Measurements from ENCODE around the gene UGT1A10.

The UGT1A10 gene

DNA sequence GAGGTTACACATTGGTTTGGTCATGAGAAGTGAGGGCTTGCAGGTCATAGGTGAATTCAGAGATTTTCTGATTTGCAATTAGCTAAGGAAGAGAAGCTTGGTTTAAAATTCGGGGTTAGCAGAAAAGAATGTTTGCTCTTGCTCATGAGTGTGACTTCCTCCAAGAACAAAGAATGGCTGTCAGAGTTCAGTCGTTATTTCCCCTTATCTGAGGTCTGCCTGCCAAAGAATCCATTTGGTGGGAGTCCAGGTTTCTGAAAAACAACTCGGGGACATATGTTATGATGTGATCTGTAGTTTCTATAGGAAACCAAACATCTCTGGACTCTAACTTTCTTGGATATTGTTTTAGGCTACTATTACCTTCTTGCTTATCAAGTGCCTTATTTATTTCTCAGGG, 53.3 kb downstream of the UGT1A10 start:
- no peak overlapping the region for H3K4me3 ChIP-seq (ENCODE audit: low read depth, low read length)
- TF ChIP-seq, protein P1, sequence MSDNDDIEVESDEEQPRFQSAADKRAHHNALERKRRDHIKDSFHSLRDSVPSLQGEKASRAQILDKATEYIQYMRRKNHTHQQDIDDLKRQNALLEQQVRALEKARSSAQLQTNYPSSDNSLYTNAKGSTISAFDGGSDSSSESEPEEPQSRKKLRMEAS (IDR thresholded peaks at IDR 0.05; ENCODE audit: low read depth, low read length), result no peak
- no peak for TF ChIP-seq POLR2A (IDR thresholded peaks at IDR 0.05; ENCODE audit: extremely low read depth, insufficient read length)
- TF ChIP-seq, protein P2, sequence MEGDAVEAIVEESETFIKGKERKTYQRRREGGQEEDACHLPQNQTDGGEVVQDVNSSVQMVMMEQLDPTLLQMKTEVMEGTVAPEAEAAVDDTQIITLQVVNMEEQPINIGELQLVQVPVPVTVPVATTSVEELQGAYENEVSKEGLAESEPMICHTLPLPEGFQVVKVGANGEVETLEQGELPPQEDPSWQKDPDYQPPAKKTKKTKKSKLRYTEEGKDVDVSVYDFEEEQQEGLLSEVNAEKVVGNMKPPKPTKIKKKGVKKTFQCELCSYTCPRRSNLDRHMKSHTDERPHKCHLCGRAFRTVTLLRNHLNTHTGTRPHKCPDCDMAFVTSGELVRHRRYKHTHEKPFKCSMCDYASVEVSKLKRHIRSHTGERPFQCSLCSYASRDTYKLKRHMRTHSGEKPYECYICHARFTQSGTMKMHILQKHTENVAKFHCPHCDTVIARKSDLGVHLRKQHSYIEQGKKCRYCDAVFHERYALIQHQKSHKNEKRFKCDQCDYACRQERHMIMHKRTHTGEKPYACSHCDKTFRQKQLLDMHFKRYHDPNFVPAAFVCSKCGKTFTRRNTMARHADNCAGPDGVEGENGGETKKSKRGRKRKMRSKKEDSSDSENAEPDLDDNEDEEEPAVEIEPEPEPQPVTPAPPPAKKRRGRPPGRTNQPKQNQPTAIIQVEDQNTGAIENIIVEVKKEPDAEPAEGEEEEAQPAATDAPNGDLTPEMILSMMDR (IDR thresholded peaks at IDR 0.05; ENCODE audit: low read depth, low read length), result no peak
- no peak for TF ChIP-seq MYC (IDR thresholded peaks at IDR 0.05; ENCODE audit: low read depth, low read length)
- DNase-seq (ENCODE audit: low read depth), result no peak

DNA sequence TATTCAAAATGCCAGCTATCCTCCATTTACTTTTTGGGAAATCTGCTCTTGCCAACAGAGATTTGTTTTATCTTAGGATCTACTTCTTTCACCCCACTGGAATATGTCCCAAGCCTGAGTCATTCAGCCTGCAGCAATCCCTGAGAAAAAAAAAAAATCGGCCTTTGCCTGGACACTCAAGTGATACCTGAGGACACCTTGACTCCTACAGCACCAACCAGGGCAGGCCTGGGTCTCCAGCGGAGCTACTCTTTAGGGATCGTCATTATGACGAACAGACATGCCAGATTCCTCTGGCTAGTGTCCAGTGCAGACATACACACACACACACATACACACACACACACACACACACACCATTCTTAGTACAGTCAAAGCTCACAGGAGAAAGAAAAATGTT, 54.2 kb downstream of the UGT1A10 start:
- DNase-seq (ENCODE audit: low read depth), result no peak
- no peak overlapping the region for H3K4me3 ChIP-seq (ENCODE audit: low read depth, low read length)
- TF ChIP-seq, protein P1 (IDR thresholded peaks at IDR 0.05; ENCODE audit: low read depth, low read length), result no peak
- TF ChIP-seq MYC (IDR thresholded peaks at IDR 0.05; ENCODE audit: low read depth, low read length) (no peak), POLR2A (IDR thresholded peaks at IDR 0.05; ENCODE audit: extremely low read depth, insufficient read length) (no peak)
- TF ChIP-seq, protein P2 (IDR thresholded peaks at IDR 0.05; ENCODE audit: low read depth, low read length), result no peak

DNA sequence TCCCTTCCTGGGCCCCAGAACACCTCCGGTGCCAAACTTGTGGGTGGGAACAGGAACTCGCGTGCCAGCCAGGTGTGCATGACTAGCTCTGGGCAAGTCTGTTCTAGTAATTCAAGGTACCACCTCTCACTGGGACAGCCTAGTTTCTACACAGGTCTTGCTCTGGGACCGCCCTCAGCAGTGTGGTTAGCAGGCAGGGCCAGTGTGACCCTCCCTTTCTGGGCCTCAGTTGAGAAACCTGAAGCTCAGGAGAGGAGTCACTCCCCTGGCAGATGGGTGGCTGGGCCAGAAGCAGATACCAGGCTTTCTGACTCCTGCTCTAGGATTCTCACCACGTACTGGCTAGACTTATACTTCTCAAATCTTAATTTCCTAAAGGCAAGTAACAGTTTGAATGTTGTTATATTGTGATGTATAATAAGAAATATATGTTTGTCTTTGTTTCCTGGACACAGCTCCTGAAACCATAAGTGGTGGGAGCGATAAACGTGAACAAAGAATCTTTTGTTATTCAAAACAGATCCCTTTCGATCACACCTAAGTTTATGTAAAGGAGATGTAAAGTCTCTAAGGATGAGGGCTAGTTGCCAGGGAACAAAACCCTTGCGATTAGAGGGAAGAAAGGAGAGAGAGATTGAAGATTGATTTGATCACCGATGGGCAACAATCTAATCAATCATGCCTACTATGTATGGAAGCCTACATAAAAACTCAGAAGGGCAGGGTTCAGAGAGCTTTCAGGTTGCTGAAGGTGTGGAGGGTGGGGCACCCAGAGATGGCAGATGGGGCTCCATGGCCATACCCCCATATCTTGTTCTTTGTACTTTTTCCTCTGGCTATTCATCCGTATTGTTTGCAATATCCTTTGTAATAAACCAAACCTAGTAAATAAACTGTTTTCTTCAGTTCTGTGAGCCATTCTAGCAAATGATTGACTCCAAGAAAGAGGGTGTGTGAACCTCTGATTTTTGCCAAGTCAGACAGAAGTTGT, 55.5 kb downstream of the UGT1A10 start:
- TF ChIP-seq POLR2A (IDR thresholded peaks at IDR 0.05; ENCODE audit: extremely low read depth, insufficient read length) (no peak), MYC (IDR thresholded peaks at IDR 0.05; ENCODE audit: low read depth, low read length) (no peak)
- TF ChIP-seq, protein P1 (IDR thresholded peaks at IDR 0.05; ENCODE audit: low read depth, low read length), result no peak
- TF ChIP-seq, protein P2 (IDR thresholded peaks at IDR 0.05; ENCODE audit: low read depth, low read length), result no peak
- no peak for DNase-seq (ENCODE audit: low read depth)
- H3K4me3 ChIP-seq (ENCODE audit: low read depth, low read length), result no peak overlapping the region

DNA sequence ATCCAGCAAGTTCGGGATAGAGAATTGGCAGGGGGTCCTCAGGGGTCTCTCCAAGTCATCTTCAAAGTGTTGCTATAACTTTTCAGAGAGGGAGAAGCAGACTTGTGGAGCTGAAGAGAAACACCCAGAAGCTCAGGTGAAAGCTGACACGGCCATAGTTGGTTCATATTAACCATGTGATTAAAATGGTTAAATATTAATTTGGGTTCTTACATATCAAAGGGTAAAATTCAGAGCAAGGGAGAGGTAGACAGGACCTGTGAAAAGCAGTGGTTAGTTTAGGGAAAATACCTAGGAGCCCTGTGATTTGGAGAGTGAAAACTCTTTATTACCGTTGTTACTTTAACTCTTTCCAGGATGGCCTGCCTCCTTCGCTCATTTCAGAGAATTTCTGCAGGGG, 56.4 kb downstream of the UGT1A10 start, which contains the start of gene UGT1A6:
TSS of gene UGT1A6 (plus strand) at position 243 of the 400 bp plus-strand sequence. CDS start at position 358, 115 bp downstream.
- no peak within 1 kb of the TSS for H3K4me3 ChIP-seq (ENCODE audit: low read depth, low read length)
- TF ChIP-seq MYC (IDR thresholded peaks at IDR 0.05; ENCODE audit: low read depth, low read length), result no peak
- TF ChIP-seq POLR2A (IDR thresholded peaks at IDR 0.05; ENCODE audit: extremely low read depth, insufficient read length), result no peak
- TF ChIP-seq, protein P1 (IDR thresholded peaks at IDR 0.05; ENCODE audit: low read depth, low read length), result no peak
- TF ChIP-seq, protein P2 (IDR thresholded peaks at IDR 0.05; ENCODE audit: low read depth, low read length), result no peak
- DNase-seq (ENCODE audit: low read depth), result no peak

DNA sequence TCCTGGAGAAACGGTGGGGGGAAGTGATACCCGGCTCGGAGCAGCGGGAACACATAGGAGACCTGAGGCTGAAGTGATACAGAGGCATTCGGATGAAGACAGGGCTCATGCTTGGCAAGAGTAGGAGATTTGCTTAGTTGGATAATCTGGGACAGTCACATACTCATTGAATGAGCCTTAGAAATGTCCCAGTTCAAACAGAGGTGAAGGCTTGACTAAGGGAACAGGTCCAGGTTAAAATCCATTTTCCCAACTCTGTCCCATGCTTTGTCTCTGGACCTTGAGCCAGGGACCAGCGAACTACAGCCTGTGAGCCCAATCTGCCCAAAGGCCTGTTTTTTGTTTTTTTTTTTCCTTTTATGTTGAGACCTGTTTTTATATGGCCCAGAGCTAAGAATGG, 57.7 kb downstream of the UGT1A10 start:
- DNase-seq (ENCODE audit: low read depth), result no peak
- no peak overlapping the region for H3K4me3 ChIP-seq (ENCODE audit: low read depth, low read length)
- TF ChIP-seq MYC (IDR thresholded peaks at IDR 0.05; ENCODE audit: low read depth, low read length), result no peak
- TF ChIP-seq, protein P2 (IDR thresholded peaks at IDR 0.05; ENCODE audit: low read depth, low read length), result no peak
